H1 (cell line): ENCODE results near the gene QSOX1. TPM values are rescaled to one million over a fixed set of nuclear protein-coding genes. Genes with fewer than 3 reads are reported as not detected.

ENCODE experiments used
- CTCF ChIA-PET: fragments of 300-600 bp; sonication (Branson Sonifier 250); formaldehyde crosslinking; loops from one replicate; lab custom pipeline; 2021; ENCODE audit not compliant: partially characterized antibody; lab: Charles Lee
- POLR2A ChIA-PET: fragments of 300-600 bp; sonication (Branson Sonifier 250); formaldehyde crosslinking; loops from one replicate; lab custom pipeline; 2021; ENCODE audit warnings: inconsistent platforms; ENCODE audit not compliant: partially characterized antibody; lab: Charles Lee
- DNase-seq, 2 experiments: peaks; one replicate each; pipeline versions ENCODE4 v3.0.0 to v3.0.0-alpha.2; 2010 to 2022; ENCODE audit warnings: low spot score in 2 of 2, low read depth in 1 of 2, mixed read lengths in 1 of 2
- FAIRE-seq: peaks from 2 replicates; lab custom pipeline; 2011; peaks lifted over from hg19 to GRCh38; lab: Jason Lieb, UNC
- H2AFZ ChIP-seq: 2 replicates; pipeline ENCODE4 v1.8.1; 2012; ENCODE audit warnings: low read length, inconsistent platforms
- H2AK5ac ChIP-seq: 2 replicates; pipeline ENCODE4 v1.6.1; 2013; ENCODE audit warnings: low read depth, low read length
- H2BK120ac ChIP-seq: replicated peaks from 2 replicates; pipeline ENCODE3; 2013; ENCODE audit warnings: low read depth, low read length, inconsistent platforms
- H2BK12ac ChIP-seq: 2 replicates; pipeline ENCODE4 v1.6.1; 2013; ENCODE audit warnings: low read depth, low read length
- H2BK15ac ChIP-seq: 2 replicates; pipeline ENCODE4 v1.6.1; 2013; ENCODE audit warnings: low read length
- H2BK20ac ChIP-seq: 2 replicates; pipeline ENCODE4 v1.6.1; 2013; ENCODE audit warnings: low read length
- H2BK5ac ChIP-seq: 2 replicates; pipeline ENCODE4 v1.6.1; 2013; ENCODE audit warnings: low read depth, low read length
- H3K14ac ChIP-seq: 2 replicates; pipeline ENCODE4 v1.6.1; 2013; ENCODE audit warnings: inconsistent platforms; ENCODE audit not compliant: insufficient read length
- H3K18ac ChIP-seq: 2 replicates; pipeline ENCODE4 v1.6.1; 2013; ENCODE audit warnings: low read length; ENCODE audit errors: extremely low read depth
- H3K23ac ChIP-seq: 2 replicates; pipeline ENCODE4 v1.6.1; 2013; ENCODE audit warnings: inconsistent platforms; ENCODE audit not compliant: insufficient read length
- H3K23me2 ChIP-seq: 2 replicates; pipeline ENCODE4 v1.6.1; 2013; ENCODE audit warnings: low read depth, low read length
- H3K27ac ChIP-seq: 2 replicates; pipeline ENCODE4 v1.6.1; 2011; ENCODE audit warnings: low read depth, low read length, inconsistent platforms
- H3K27me3 ChIP-seq, 4 experiments: replicated peaks in 1 of 4; 1 replicate in 1 of 4; 2 replicates in 3 of 4; pipeline versions ENCODE4 v1.6.1 to v1.8.1; 2011 to 2013; ENCODE audit warnings: low read length in 3 of 4, mild to moderate bottlenecking in 3 of 4, inconsistent platforms in 2 of 4, mixed read lengths in 2 of 4, moderate library complexity in 1 of 4; ENCODE audit not compliant: control insufficient read depth in 3 of 4, insufficient read depth in 3 of 4; ENCODE audit errors: extremely low read depth in 1 of 4
- H3K36me3 ChIP-seq, 4 experiments: 2 replicates each; pipeline versions ENCODE4 v1.6.1 to v1.8.1; 2011 to 2013; ENCODE audit warnings: mild to moderate bottlenecking in 4 of 4, low read length in 3 of 4, moderate library complexity in 2 of 4, control low read depth in 1 of 4, inconsistent platforms in 1 of 4; ENCODE audit not compliant: insufficient read depth in 4 of 4, control insufficient read depth in 2 of 4
- H3K4ac ChIP-seq: replicated peaks from 2 replicates; pipeline ENCODE3; 2013; ENCODE audit warnings: low read length, low read depth, mixed read lengths, inconsistent platforms; ENCODE audit not compliant: insufficient read length
- H3K4me1 ChIP-seq, 4 experiments: replicated peaks in 1 of 4; 1 replicate in 1 of 4; 2 replicates in 3 of 4; pipeline versions ENCODE4 v1.6.1 to v1.8.1; 2011 to 2013; ENCODE audit warnings: low read length in 3 of 4, inconsistent platforms in 2 of 4, mixed read lengths in 1 of 4; ENCODE audit not compliant: insufficient read depth in 4 of 4, control insufficient read depth in 3 of 4
- H3K4me2 ChIP-seq, 2 experiments: 2 replicates each; pipeline versions ENCODE4 v1.6.1 to v1.8.1; 2011 to 2013; ENCODE audit warnings: low read depth in 2 of 2, low read length in 2 of 2, control low read depth in 1 of 2, inconsistent platforms in 1 of 2, mild to moderate bottlenecking in 1 of 2; ENCODE audit not compliant: insufficient read depth in 1 of 2
- H3K4me3 ChIP-seq, 4 experiments: fragments of 200-600, 300-600 bp in 1 of 4; sonication (generic), shearing (Covaris generic), sonication (Bioruptor Twin) in 1 of 4; 2 replicates each; pipeline versions ENCODE4 v1.5.1 to v1.8.1; 2011 to 2016; ENCODE audit warnings: low read length in 4 of 4, low read depth in 3 of 4, control low read depth in 2 of 4, inconsistent platforms in 2 of 4, mild to moderate bottlenecking in 2 of 4, mixed read lengths in 1 of 4, moderate library complexity in 1 of 4; ENCODE audit not compliant: insufficient read depth in 2 of 4; ENCODE audit errors: extremely low read depth in 1 of 4
- H3K56ac ChIP-seq: replicated peaks from 2 replicates; pipeline ENCODE3; 2013; ENCODE audit warnings: low read depth, mild to moderate bottlenecking, mixed read lengths, low read length, inconsistent platforms; ENCODE audit not compliant: insufficient read length
- H3K79me1 ChIP-seq: 2 replicates; pipeline ENCODE4 v1.6.1; 2013; ENCODE audit warnings: low read depth, low read length, control low read depth
- H3K79me2 ChIP-seq, 2 experiments: 2 replicates each; pipeline versions ENCODE4 v1.6.1 to v1.8.1; 2012 to 2013; ENCODE audit warnings: low read length in 2 of 2, mild to moderate bottlenecking in 2 of 2, inconsistent platforms in 1 of 2; ENCODE audit not compliant: insufficient read depth in 2 of 2, control insufficient read depth in 1 of 2
- H3K9ac ChIP-seq, 4 experiments: replicated peaks in 1 of 4; 1 replicate in 1 of 4; 2 replicates in 3 of 4; pipeline versions ENCODE4 v1.6.1 to v1.8.1; 2011 to 2013; ENCODE audit warnings: low read depth in 3 of 4, low read length in 3 of 4, control low read depth in 2 of 4, mild to moderate bottlenecking in 2 of 4, moderate library complexity in 2 of 4, inconsistent platforms in 1 of 4; ENCODE audit errors: extremely low read depth in 1 of 4
- H3K9me3 ChIP-seq, 2 experiments: 2 replicates each; pipeline versions ENCODE4 v1.6.1 to v1.8.1; 2012 to 2013; ENCODE audit warnings: mild to moderate bottlenecking in 2 of 2, moderate library complexity in 2 of 2, control low read depth in 1 of 2, inconsistent platforms in 1 of 2, low read depth in 1 of 2, low read length in 1 of 2, mixed read lengths in 1 of 2; ENCODE audit not compliant: insufficient read depth in 2 of 2
- H4K20me1 ChIP-seq, 2 experiments: replicated peaks in 1 of 2; 2 replicates each; pipeline versions ENCODE3 to v1.8.1; 2011 to 2013; ENCODE audit warnings: inconsistent platforms in 2 of 2, low read length in 2 of 2, mild to moderate bottlenecking in 1 of 2; ENCODE audit not compliant: insufficient read depth in 2 of 2, control insufficient read depth in 1 of 2
- H4K5ac ChIP-seq: 2 replicates; pipeline ENCODE4 v1.6.1; 2013; ENCODE audit warnings: low read length, low read depth, mixed read lengths, inconsistent platforms; ENCODE audit not compliant: insufficient read length
- H4K8ac ChIP-seq: 2 replicates; pipeline ENCODE4 v1.8.0; 2013; ENCODE audit warnings: mild to moderate bottlenecking, moderate library complexity, low read length, inconsistent platforms; ENCODE audit not compliant: insufficient read depth; ENCODE audit errors: extremely low read depth
- H4K91ac ChIP-seq: replicated peaks from 2 replicates; pipeline ENCODE3; 2013; ENCODE audit warnings: low read length, mixed read lengths, inconsistent platforms; ENCODE audit not compliant: insufficient read length
- BACH1 ChIP-seq: IDR thresholded peaks from 2 replicates; pipeline ENCODE4 v1.6.1; 2012; ENCODE audit warnings: low read length, improper control_type of control experiment
- SIRT6 ChIP-seq: IDR thresholded peaks from one replicate; pipeline ENCODE4 v1.7.1; 2012; ENCODE audit warnings: low read length, inconsistent platforms
- YY1 ChIP-seq: IDR thresholded peaks from 2 replicates; pipeline ENCODE4 v1.6.1; 2011; ENCODE audit warnings: low read depth, mild to moderate bottlenecking, low read length
- whole genome bisulfite sequencing, 2 experiments: shearing (Covaris generic) in 1 of 2; methylation state at CpG; one replicate each; pipeline versions ENCODE4 v1.1.6 to v1.1.7; 2013 to 2015; ENCODE audit warnings: low lambda C conversion rate in 2 of 2, mixed read lengths in 2 of 2, inconsistent platforms in 1 of 2, low coverage in 1 of 2, missing lambda C conversion rate in 1 of 2; ENCODE audit not compliant: insufficient replicate concordance in 2 of 2, insufficient coverage in 1 of 2, insufficient read length in 1 of 2; ENCODE audit errors: extremely low coverage in 1 of 2, missing lambda C conversion rate in 1 of 2; 5-methylcytosine and 5-hydroxymethylcytosine counted together
- polyA plus RNA-seq, 7 experiments: library from polyadenylated mRNA; depleted of rRNA in 3 of 7; stranded (reverse) in 5 of 7; unstranded in 2 of 7; fragments of >200 nt in 5 of 7; fragments of 200-250 nt in 2 of 7; gene quantifications; 1 replicate in 5 of 7; 2 replicates in 1 of 7; 4 replicates in 1 of 7; pipeline versions ENCODE4 v1.2.1 to v1.2.3, GENCODE V29; 2011 to 2013; ENCODE audit warnings: missing spikeins in 2 of 7, mixed read lengths in 2 of 7
- total RNA-seq: library from RNA; stranded (reverse); fragmentation: NEBNext Ultra II Directional; extraction: Animal tissue kit (Norgen Biotek cat#: 25700); gene quantifications from 2 replicates; pipeline ENCODE4 v1.2.1, GENCODE V29; 2021

Gene QSOX1
- total and polyA plus RNA-seq, 2 of the 8 experiments (the other 6 are each of a cell fraction or from before 2014, with no cell fraction given), result 97.7 to 123 TPM

- Histone ChIP-seq H3K4me3 (no peak overlapping the region), H2BK120ac (no peak overlapping the region), H3K36me3 (peaks cover 6 to 26% (median 10%) of the 10 kb centered on the region in 4 experiments), H3K79me1 (no peaks in the 10 kb centered on the region), H2BK5ac (no peak overlapping the region), H3K14ac (no peak overlapping the region), H3K4me1 (no peaks in the 10 kb centered on the region), H2BK12ac (no peak overlapping the region), H3K9me3 (no peaks in the 10 kb centered on the region), H3K18ac (no peak overlapping the region), H2BK20ac (no peak overlapping the region), H3K23ac (no peak overlapping the region), H4K91ac (no peak overlapping the region), H3K9ac (no peak overlapping the region), H2AFZ (no peak overlapping the region), H4K20me1 (peaks cover 0 to 8% of the 10 kb centered on the region in 2 experiments), H3K4ac (no peak overlapping the region), H3K56ac (no peak overlapping the region), H3K4me2 (no peak overlapping the region), H2BK15ac (no peak overlapping the region), H4K8ac (no peak overlapping the region), H4K5ac (no peak overlapping the region), H3K23me2 (no peaks in the 10 kb centered on the region), H3K27ac (no peak overlapping the region), H3K79me2 (no peaks in the 10 kb centered on the region), H3K27me3 (no peaks in the 10 kb centered on the region), H2AK5ac (no peak overlapping the region)
- FAIRE-seq, result no peak
- WGBS, 2 experiments, result 91% methylated on average over 5 of the region's 5 CpGs; no CpG with 5 or more reads in 1 of the 2 experiments
- ChIA-PET CTCF (interaction anchor here (0.6 to 13.5 kb wide), 11 partner anchors 10 to 231 kb away, joined by 3 to 307 read pairs (median 4); partner anchors contain the start of gene LHX4), POLR2A (interaction anchor here (0.8 to 1.3 kb wide), 3 partner anchors 13 to 69 kb away, joined by 3 to 4 read pairs (median 4); no protein-coding TSS in a partner anchor)
- TF ChIP-seq SIRT6 (no peak), BACH1 (no peak), YY1 (no peak)
- no peak for DNase-seq
These were observed 30.6 kb downstream of the QSOX1 start for GRCh38 chr1:180185281-180185680.
